Measurements from ENCODE around the gene IPCEF1. TPM values are rescaled to one million over a fixed set of nuclear protein-coding genes. Genes with fewer than 3 reads are reported as not detected.

The IPCEF1 gene
- total and polyA plus RNA-seq, 2 experiments from 2014 or later = not detected

- H3F3A ChIP-seq (ENCODE audit: insufficient read depth) = no peaks in the 10 kb centered on the region
- no peaks in the 10 kb centered on the region for H3K4me1 ChIP-seq (ENCODE audit: insufficient read depth)
- WGBS, 2 experiments (ENCODE audit: low coverage in 1 of 2, low lambda C conversion rate in 2 of 2, missing lambda C conversion rate in 2 of 2) = 72% methylated on average over 6 of the region's 6 CpGs
- in situ Hi-C loops (cut with MboI) = no loop called here
- H3K9me3 ChIP-seq (ENCODE audit: low read depth) = no peaks in the 10 kb centered on the region
- no peaks in the 10 kb centered on the region for H3K27me3 ChIP-seq (replicated peaks; ENCODE audit: insufficient read depth)
- H3K79me2 ChIP-seq (ENCODE audit: insufficient read depth) = no peaks in the 10 kb centered on the region
- H2AFZ ChIP-seq = no peak overlapping the region
- no peak for DNase-seq
- no peak overlapping the region for H3K4me3 ChIP-seq
- H4K20me1 ChIP-seq (ENCODE audit: insufficient read depth) = no peaks in the 10 kb centered on the region
- no peak overlapping the region for H3K9ac ChIP-seq
- H3K9me2 ChIP-seq (ENCODE audit: insufficient read depth) = no peaks in the 10 kb centered on the region
- H3K27ac ChIP-seq = no peak overlapping the region
- no peak for TF ChIP-seq EZH2 (IDR thresholded peaks at IDR 0.05; ENCODE audit: insufficient read depth, poor library complexity, severe bottlenecking)
- no peak for TF ChIP-seq EZH2phosphoT487 (IDR thresholded peaks at IDR 0.05; ENCODE audit: insufficient read depth, low read depth)
- H3K36me3 ChIP-seq (ENCODE audit: low read depth) = no peaks in the 10 kb centered on the region
- H3K4me2 ChIP-seq (ENCODE audit: unreplicated experiment) = no peak overlapping the region
Observed at GRCh38 chr6:154139892-154140291, 216.7 kb downstream of the IPCEF1 start.

GRCh38 chr6:154138793-154139192 lies 217.8 kb downstream of the IPCEF1 start:
- Histone ChIP-seq H3K9ac (no peak overlapping the region), H3K27me3 (replicated peaks; ENCODE audit: insufficient read depth) (no peaks in the 10 kb centered on the region), H3K4me3 (no peak overlapping the region), H3K9me3 (ENCODE audit: low read depth) (no peaks in the 10 kb centered on the region), H3K36me3 (ENCODE audit: low read depth) (no peaks in the 10 kb centered on the region), H3K79me2 (ENCODE audit: insufficient read depth) (no peaks in the 10 kb centered on the region), H3K4me2 (ENCODE audit: unreplicated experiment) (no peak overlapping the region), H3K27ac (no peak overlapping the region), H3K9me2 (ENCODE audit: insufficient read depth) (no peaks in the 10 kb centered on the region), H2AFZ (no peak overlapping the region), H3K4me1 (ENCODE audit: insufficient read depth) (no peaks in the 10 kb centered on the region), H4K20me1 (ENCODE audit: insufficient read depth) (no peaks in the 10 kb centered on the region), H3F3A (ENCODE audit: insufficient read depth) (no peaks in the 10 kb centered on the region)
- WGBS, 2 experiments (ENCODE audit: low coverage in 1 of 2, low lambda C conversion rate in 2 of 2, missing lambda C conversion rate in 2 of 2) = 66 to 72% methylated on average over 6 of the region's 6 CpGs
- no peak for TF ChIP-seq EZH2phosphoT487 (IDR thresholded peaks at IDR 0.05; ENCODE audit: insufficient read depth, low read depth)
- no peak for TF ChIP-seq EZH2 (IDR thresholded peaks at IDR 0.05; ENCODE audit: insufficient read depth, poor library complexity, severe bottlenecking)
- in situ Hi-C loops (cut with MboI) = no loop called here
- DNase-seq = no peak

GRCh38 chr6:154134471-154135147 lies 222.0 kb downstream of the IPCEF1 start:
- Histone ChIP-seq H3K4me2 (ENCODE audit: unreplicated experiment) (no peak overlapping the region), H2AFZ (no peak overlapping the region), H3K4me3 (no peak overlapping the region), H3K27me3 (replicated peaks; ENCODE audit: insufficient read depth) (no peaks in the 10 kb centered on the region), H3K79me2 (ENCODE audit: insufficient read depth) (no peaks in the 10 kb centered on the region), H3K9me2 (ENCODE audit: insufficient read depth) (no peaks in the 10 kb centered on the region), H3K4me1 (ENCODE audit: insufficient read depth) (no peaks in the 10 kb centered on the region), H3F3A (ENCODE audit: insufficient read depth) (no peaks in the 10 kb centered on the region), H3K9me3 (ENCODE audit: low read depth) (no peaks in the 10 kb centered on the region), H4K20me1 (ENCODE audit: insufficient read depth) (no peaks in the 10 kb centered on the region), H3K27ac (no peak overlapping the region), H3K9ac (no peak overlapping the region), H3K36me3 (ENCODE audit: low read depth) (no peaks in the 10 kb centered on the region)
- TF ChIP-seq EZH2phosphoT487 (IDR thresholded peaks at IDR 0.05; ENCODE audit: insufficient read depth, low read depth) (no peak), EZH2 (IDR thresholded peaks at IDR 0.05; ENCODE audit: insufficient read depth, poor library complexity, severe bottlenecking) (no peak)
- WGBS, 2 experiments (ENCODE audit: low coverage in 1 of 2, low lambda C conversion rate in 2 of 2, missing lambda C conversion rate in 2 of 2) = 35 to 40% methylated on average over 8 of the region's 8 CpGs
- in situ Hi-C loops (cut with MboI) = no loop called here
- no peak for DNase-seq

GRCh38 chr6:154127657-154128056 lies 228.9 kb downstream of the IPCEF1 start:
- Histone ChIP-seq H3K4me3 (no peak overlapping the region), H3K4me2 (ENCODE audit: unreplicated experiment) (no peak overlapping the region), H3K79me2 (ENCODE audit: insufficient read depth) (no peaks in the 10 kb centered on the region), H3K9ac (no peak overlapping the region), H4K20me1 (ENCODE audit: insufficient read depth) (no peaks in the 10 kb centered on the region), H3K4me1 (ENCODE audit: insufficient read depth) (no peaks in the 10 kb centered on the region), H3F3A (ENCODE audit: insufficient read depth) (no peaks in the 10 kb centered on the region), H3K9me2 (ENCODE audit: insufficient read depth) (no peaks in the 10 kb centered on the region), H3K27ac (no peak overlapping the region), H2AFZ (no peak overlapping the region), H3K36me3 (ENCODE audit: low read depth) (no peaks in the 10 kb centered on the region), H3K9me3 (ENCODE audit: low read depth) (no peaks in the 10 kb centered on the region), H3K27me3 (replicated peaks; ENCODE audit: insufficient read depth) (no peaks in the 10 kb centered on the region)
- in situ Hi-C loops (cut with MboI) = no loop called here
- TF ChIP-seq EZH2phosphoT487 (IDR thresholded peaks at IDR 0.05; ENCODE audit: insufficient read depth, low read depth) (no peak), EZH2 (IDR thresholded peaks at IDR 0.05; ENCODE audit: insufficient read depth, poor library complexity, severe bottlenecking) (no peak)
- 12 to 16% methylated on average over 2 of the region's 2 CpGs for WGBS, 2 experiments (ENCODE audit: low coverage in 1 of 2, low lambda C conversion rate in 2 of 2, missing lambda C conversion rate in 2 of 2)
- DNase-seq = no peak

Measured in GM23248 (cell line).